Bronchial epithelial cell (primary cell): Measurements from ENCODE around the gene MRS2. TPM values are rescaled to one million over a fixed set of nuclear protein-coding genes. Genes with fewer than 3 reads are reported as not detected.
A peak's percentile ranks its signal among the peaks of the same experiment; 100 is the strongest.

Experiments
- DNase-seq: peaks from one replicate; pipeline ENCODE4 v3.0.0-alpha.2; 2010; ENCODE audit warnings: low read depth
- FAIRE-seq: peaks from 2 replicates; lab custom pipeline; 2011; peaks lifted over from hg19 to GRCh38; lab: Jason Lieb, UNC
- H3K27me3 ChIP-seq: 2 replicates; pipeline ENCODE4 v1.5.1; 2011; ENCODE audit warnings: low read length; ENCODE audit not compliant: control insufficient read depth, insufficient read depth
- H3K36me3 ChIP-seq: 2 replicates; pipeline ENCODE4 v1.5.1; 2011; ENCODE audit warnings: low read length; ENCODE audit not compliant: control insufficient read depth, insufficient read depth
- H3K4me3 ChIP-seq: 2 replicates; pipeline ENCODE4 v1.5.1; 2011; ENCODE audit warnings: mild to moderate bottlenecking, low read depth, low read length, control low read depth
- CTCF ChIP-seq: IDR thresholded peaks from 2 replicates; pipeline ENCODE4 v1.5.1; 2011; ENCODE audit warnings: mild to moderate bottlenecking, moderate library complexity, low read length, control low read depth, inconsistent platforms; ENCODE audit not compliant: insufficient read depth, severe bottlenecking
- total RNA-seq: library from RNA; depleted of rRNA; stranded (reverse); fragments of >200 nt; gene quantifications from 2 replicates; pipeline ENCODE4 v1.2.1, GENCODE V29; 2014

MRS2 gene
- total RNA-seq, 1 donor from 2014 or later = 24.0 TPM

- Histone ChIP-seq H3K27me3 (no peaks in the 10 kb centered on the region), H3K36me3 (no peaks in the 10 kb centered on the region), H3K4me3 (no peak overlapping the region)
- no peak for TF ChIP-seq CTCF
- DNase-seq (no peak), FAIRE-seq (no peak)
These were observed 41.9 kb downstream of the MRS2 start for GRCh38 chr6:24444588-24444987.

- no peaks in the 10 kb centered on the region for H3K36me3 ChIP-seq
- DNase-seq (no peak), FAIRE-seq (no peak)
- H3K27me3 ChIP-seq = no peaks in the 10 kb centered on the region
- no peak overlapping the region for H3K4me3 ChIP-seq
- no peak for TF ChIP-seq CTCF
These were observed 43.0 kb downstream of the MRS2 start for GRCh38 chr6:24445704-24446103.

- Histone ChIP-seq H3K27me3 (no peaks in the 10 kb centered on the region), H3K36me3 (no peaks in the 10 kb centered on the region), H3K4me3 (no peak overlapping the region)
- DNase-seq (no peak), FAIRE-seq (no peak)
- no peak for TF ChIP-seq CTCF
These were observed 43.9 kb downstream of the MRS2 start for GRCh38 chr6:24446670-24447069.

GRCh38 chr6:24448396-24448795 lies 45.7 kb downstream of the MRS2 start:
- peak; percentile 10 for DNase-seq
- FAIRE-seq = peak; percentile 23
- Histone ChIP-seq H3K36me3 (no peaks in the 10 kb centered on the region), H3K4me3 (no peak overlapping the region), H3K27me3 (no peaks in the 10 kb centered on the region)
- TF ChIP-seq CTCF = no peak

GRCh38 chr6:24448828-24449525 lies 46.2 kb downstream of the MRS2 start:
- H3K4me3 ChIP-seq = no peak overlapping the region
- no peak for FAIRE-seq
- peak; percentile 31 for DNase-seq
- no peak for TF ChIP-seq CTCF
- H3K27me3 ChIP-seq = no peaks in the 10 kb centered on the region
- H3K36me3 ChIP-seq = no peaks in the 10 kb centered on the region
